Stimulated activated CD8-positive, alpha-beta memory T cell treated with anti-CD3 and anti-CD28 coated beads, Interleukin-2, amount 100 ng/mL, for 48 hours (primary cell): Measurements from ENCODE around the gene PARS2.

Experiments used
- DNase-seq, 2 donors: peaks; one replicate each; pipeline ENCODE4 v3.0.0-alpha.2; 2020; ENCODE audit warnings: low read depth in 2 of 2

Gene PARS2

GRCh38 chr1:54736685-54737084, 27.6 kb downstream of the PARS2 start:
- DNase-seq, result no peak

GRCh38 chr1:54728027-54728426, 36.3 kb downstream of the PARS2 start:
- no peak for DNase-seq

GRCh38 chr1:54724771-54725170, 39.6 kb downstream of the PARS2 start:
- no peak for DNase-seq

GRCh38 chr1:54723985-54724384, 40.3 kb downstream of the PARS2 start:
- no peak for DNase-seq

- DNase-seq, result no peak
Measured at GRCh38 chr1:54721719-54722118, 42.6 kb downstream of the PARS2 start.

GRCh38 chr1:54716299-54717047, 47.9 kb downstream of the PARS2 start:
- no peak for DNase-seq

- DNase-seq, result peak; percentile 73 to 81
Measured at GRCh38 chr1:54715493-54716298, 48.6 kb downstream of the PARS2 start, which contains the start of gene TTC4. TSS of gene TTC4 (plus strand) at chr1:54715861. CDS start at chr1:54715909, 48 bp downstream.

- DNase-seq, result no peak
Measured at GRCh38 chr1:54714881-54715492, 49.3 kb downstream of the PARS2 start.

GRCh38 chr1:54711536-54711935, 52.8 kb downstream of the PARS2 start:
- no peak for DNase-seq

- DNase-seq, result no peak
Measured at GRCh38 chr1:54710841-54711240, 53.5 kb downstream of the PARS2 start.

GRCh38 chr1:54710434-54710833, 53.9 kb downstream of the PARS2 start:
- no peak for DNase-seq

- DNase-seq, result no peak
Measured at GRCh38 chr1:54709547-54710292, 54.6 kb downstream of the PARS2 start.

- DNase-seq, result no peak
Measured at GRCh38 chr1:54708385-54708784, 55.9 kb downstream of the PARS2 start.
